DOHH2 (cell line): Measurements from ENCODE around the gene SH2D2A.

ENCODE experiments used
- EZH2phosphoT487 ChIP-seq: fragments of 200-600 bp; sonication (generic); IDR thresholded peaks from 2 replicates; pipeline ENCODE4 v1.6.1; 2017; ENCODE audit warnings: borderline replicate concordance, mild to moderate bottlenecking, antibody characterized with exemption, low read length, moderate library complexity, mixed read lengths
- TF ChIP-seq, protein P1 (sequence below): fragments of 200-600 bp; sonication (generic); IDR thresholded peaks from one replicate; pipeline ENCODE4 v1.5.1; 2014; ENCODE audit warnings: antibody characterized with exemption, mild to moderate bottlenecking, low read depth, low read length; ENCODE audit not compliant: poor library complexity, severe bottlenecking

DNA sequence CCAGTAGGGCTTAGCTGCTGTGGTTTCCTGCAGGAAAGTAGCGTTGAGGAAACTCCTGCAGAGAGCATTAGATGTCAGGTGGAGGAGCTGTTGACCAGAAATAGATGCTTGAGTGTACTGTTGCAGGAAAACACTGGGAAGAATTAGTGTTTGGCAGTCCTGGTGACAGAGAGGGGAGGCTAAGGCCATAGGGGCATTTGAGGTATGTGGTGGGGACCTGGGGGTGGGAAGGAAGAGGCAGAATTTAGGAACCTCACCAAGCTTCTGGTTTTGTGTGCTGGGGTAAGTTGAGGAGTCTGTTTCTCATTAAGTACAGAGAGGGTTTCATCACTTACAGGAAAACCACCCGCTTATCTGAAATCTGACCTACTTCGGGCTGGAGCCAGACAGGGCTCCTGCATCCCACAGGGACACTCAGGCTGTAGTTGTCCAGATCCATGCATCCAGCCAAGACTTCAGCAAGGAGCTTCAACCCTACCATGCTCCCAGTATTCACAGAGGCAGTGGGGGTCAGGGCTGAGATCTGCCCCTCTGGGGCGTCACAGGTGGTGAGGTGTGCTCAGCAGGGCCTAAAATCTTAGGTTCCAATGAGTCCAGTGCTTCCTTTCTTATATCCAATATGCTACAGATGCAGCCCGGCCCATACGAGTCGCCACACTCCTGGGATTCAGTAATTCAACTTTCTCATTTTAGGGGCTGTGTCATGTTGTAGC is 15.1 kb downstream of the SH2D2A start:
- TF ChIP-seq, protein P1, sequence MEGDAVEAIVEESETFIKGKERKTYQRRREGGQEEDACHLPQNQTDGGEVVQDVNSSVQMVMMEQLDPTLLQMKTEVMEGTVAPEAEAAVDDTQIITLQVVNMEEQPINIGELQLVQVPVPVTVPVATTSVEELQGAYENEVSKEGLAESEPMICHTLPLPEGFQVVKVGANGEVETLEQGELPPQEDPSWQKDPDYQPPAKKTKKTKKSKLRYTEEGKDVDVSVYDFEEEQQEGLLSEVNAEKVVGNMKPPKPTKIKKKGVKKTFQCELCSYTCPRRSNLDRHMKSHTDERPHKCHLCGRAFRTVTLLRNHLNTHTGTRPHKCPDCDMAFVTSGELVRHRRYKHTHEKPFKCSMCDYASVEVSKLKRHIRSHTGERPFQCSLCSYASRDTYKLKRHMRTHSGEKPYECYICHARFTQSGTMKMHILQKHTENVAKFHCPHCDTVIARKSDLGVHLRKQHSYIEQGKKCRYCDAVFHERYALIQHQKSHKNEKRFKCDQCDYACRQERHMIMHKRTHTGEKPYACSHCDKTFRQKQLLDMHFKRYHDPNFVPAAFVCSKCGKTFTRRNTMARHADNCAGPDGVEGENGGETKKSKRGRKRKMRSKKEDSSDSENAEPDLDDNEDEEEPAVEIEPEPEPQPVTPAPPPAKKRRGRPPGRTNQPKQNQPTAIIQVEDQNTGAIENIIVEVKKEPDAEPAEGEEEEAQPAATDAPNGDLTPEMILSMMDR: no peak
- no peak for TF ChIP-seq EZH2phosphoT487
